WTC11 (cell line): ENCODE data around the gene ZC2HC1B. TPM values are rescaled to one million over a fixed set of nuclear protein-coding genes. Genes with fewer than 3 reads are reported as not detected.
"Not testable (repeated sequence)": the region's sequence is repeated elsewhere in the genome, so short reads cannot be mapped to it uniquely, and the experiment has no call there.

Source experiments
- ATAC-seq: fragments of 200-7000 bp; cut with Tn5 transposase; 2 replicates; pipeline ENCODE4 v1.10.0; 2021; ENCODE audit warnings: mild to moderate bottlenecking, moderate library complexity
- CTCF ChIA-PET: fragments of 300-600 bp; sonication (Branson Sonifier 250); formaldehyde crosslinking; loops from one replicate; lab custom pipeline; 2021; ENCODE audit warnings: antibody characterized with exemption; lab: Charles Lee
- POLR2A ChIA-PET: fragments of 350-600 bp; sonication (Branson Sonifier 250); formaldehyde crosslinking; loops from one replicate; lab custom pipeline; 2021; ENCODE audit warnings: antibody characterized with exemption; lab: Charles Lee
- DNase-seq: peaks from one replicate; pipeline ENCODE4 v3.0.0; 2021; ENCODE audit warnings: low spot score
- H3K27ac Mint-ChIP-seq: 2 replicates; pipeline ENCODE4 v1.8.0; 2021; ENCODE audit warnings: mixed read lengths
- H3K27me3 Mint-ChIP-seq: 2 replicates; pipeline ENCODE4 v1.8.0; 2021; ENCODE audit warnings: low read depth, mild to moderate bottlenecking, moderate library complexity, mixed read lengths
- H3K36me3 Mint-ChIP-seq: 2 replicates; pipeline ENCODE4 v1.8.0; 2021; ENCODE audit warnings: mixed read lengths
- H3K4me1 Mint-ChIP-seq: 2 replicates; pipeline ENCODE4 v1.8.0; 2022; ENCODE audit warnings: mixed read lengths
- H3K4me3 Mint-ChIP-seq: 2 replicates; pipeline ENCODE4 v1.8.0; 2021; ENCODE audit warnings: mild to moderate bottlenecking, moderate library complexity, mixed read lengths
- H3K9me3 Mint-ChIP-seq: 2 replicates; pipeline ENCODE4 v1.8.0; 2021; ENCODE audit warnings: mixed read lengths
- CREB1 ChIP-seq: sonication (generic); formaldehyde crosslinking; IDR thresholded peaks from 2 replicates; pipeline ENCODE4 v1.8.0; 2023; ENCODE audit warnings: mild to moderate bottlenecking, missing genetic modification reagents
- E2F5 ChIP-seq: sonication (generic); formaldehyde crosslinking; IDR thresholded peaks from 2 replicates; pipeline ENCODE4 v1.8.1; 2022; ENCODE audit warnings: mild to moderate bottlenecking, moderate library complexity, missing genetic modification reagents
- ELF4 ChIP-seq: sonication (generic); formaldehyde crosslinking; IDR thresholded peaks from 2 replicates; pipeline ENCODE4 v1.8.1; 2022; ENCODE audit warnings: low read depth, mild to moderate bottlenecking, moderate library complexity, missing genetic modification reagents
- FOXK1 ChIP-seq: sonication (generic); formaldehyde crosslinking; IDR thresholded peaks from 2 replicates; pipeline ENCODE4 v1.8.0; 2022; ENCODE audit warnings: mild to moderate bottlenecking, moderate library complexity, missing genetic modification reagents
- IRF2 ChIP-seq: sonication (generic); formaldehyde crosslinking; IDR thresholded peaks from 2 replicates; pipeline ENCODE4 v1.8.0; 2022; ENCODE audit warnings: low read depth, missing genetic modification reagents, borderline replicate concordance
- JAZF1 ChIP-seq: fragments of 250-450 bp; sonication (Bioruptor Pico); IDR thresholded peaks from 2 replicates; pipeline ENCODE4 v1.9.0; 2021; ENCODE audit warnings: moderate library complexity, mild to moderate bottlenecking, inconsistent platforms
- NFATC4 ChIP-seq: fragments of 250-450 bp; sonication (Bioruptor Pico); IDR thresholded peaks from 2 replicates; pipeline ENCODE4 v1.9.0; 2021; ENCODE audit warnings: mild to moderate bottlenecking
- NFYB ChIP-seq: sonication (generic); formaldehyde crosslinking; conservative IDR thresholded peaks from 2 replicates; pipeline ENCODE4 v1.8.0; 2022; ENCODE audit warnings: low read depth, missing genetic modification reagents
- NR3C1 ChIP-seq: sonication (generic); formaldehyde crosslinking; conservative IDR thresholded peaks from 2 replicates; pipeline ENCODE4 v1.8.1; 2023; ENCODE audit warnings: low read depth, mild to moderate bottlenecking, missing genetic modification reagents
- ZMAT4 ChIP-seq: fragments of 250-450 bp; sonication (Bioruptor Pico); IDR thresholded peaks from 2 replicates; pipeline ENCODE4 v1.9.0; 2021; ENCODE audit warnings: mild to moderate bottlenecking
- ZNF317 ChIP-seq: sonication (generic); formaldehyde crosslinking; IDR thresholded peaks from 2 replicates; pipeline ENCODE4 v1.8.1; 2023; ENCODE audit warnings: low read depth, mild to moderate bottlenecking, moderate library complexity, missing genetic modification reagents, borderline replicate concordance
- ZNF416 ChIP-seq: fragments of 250-450 bp; sonication (Bioruptor Pico); IDR thresholded peaks from 2 replicates; pipeline ENCODE4 v1.9.0; 2021; ENCODE audit warnings: mild to moderate bottlenecking, inconsistent platforms
- ZNF532 ChIP-seq: fragments of 250-450 bp; sonication (Bioruptor Pico); IDR thresholded peaks from 2 replicates; pipeline ENCODE4 v1.9.0; 2021; ENCODE audit warnings: mild to moderate bottlenecking, borderline replicate concordance
- total RNA-seq: library from RNA; stranded (reverse); gene quantifications from 3 replicates; pipeline ENCODE4 v1.2.3, GENCODE V29; 2021
- TF ChIP-seq, protein P1 (sequence below): fragments of 250-450 bp; sonication (Bioruptor Pico); IDR thresholded peaks from 2 replicates; pipeline ENCODE4 v1.9.0; 2021; ENCODE audit warnings: moderate library complexity, mild to moderate bottlenecking, inconsistent platforms, borderline replicate concordance

ZC2HC1B gene
- total RNA-seq, 1 experiment from 2014 or later, result not detected

DNA sequence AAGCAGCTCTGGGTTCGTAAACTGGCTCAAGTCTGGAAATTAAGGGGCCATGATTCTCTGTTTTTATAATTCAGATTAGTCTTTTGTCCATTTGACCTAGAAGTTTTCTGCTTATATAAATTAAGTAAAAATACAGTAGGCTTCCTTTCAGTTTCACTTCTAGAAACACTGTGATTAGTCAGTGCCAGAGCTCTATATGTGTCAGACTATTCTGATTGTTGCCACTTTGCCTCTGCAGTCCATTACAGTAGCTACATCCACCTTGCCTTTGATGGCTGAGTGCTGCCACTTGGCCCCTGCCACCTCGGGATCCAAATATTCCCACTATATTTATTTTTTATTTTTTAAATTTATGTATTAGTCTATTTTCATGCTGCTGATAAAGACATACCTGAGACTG, 7.9 kb downstream of the ZC2HC1B start:
- ChIA-PET CTCF (no interaction called here), POLR2A (no interaction called here)
- TF ChIP-seq ELF4, result no peak
- TF ChIP-seq NFYB (CRISPR knock-in tag), result no peak
- Mint-ChIP-seq H3K36me3 (peaks cover 17% of the 10 kb centered on the region), H3K27ac (no peak overlapping the region), H3K9me3 (peaks cover 70% of the 10 kb centered on the region), H3K4me1 (no peaks in the 10 kb centered on the region), H3K27me3 (no peaks in the 10 kb centered on the region; the same call in 1 of the 2 replicates), H3K4me3 (no peak overlapping the region)
- DNase-seq, result no peak
- no peak for ATAC-seq

DNA sequence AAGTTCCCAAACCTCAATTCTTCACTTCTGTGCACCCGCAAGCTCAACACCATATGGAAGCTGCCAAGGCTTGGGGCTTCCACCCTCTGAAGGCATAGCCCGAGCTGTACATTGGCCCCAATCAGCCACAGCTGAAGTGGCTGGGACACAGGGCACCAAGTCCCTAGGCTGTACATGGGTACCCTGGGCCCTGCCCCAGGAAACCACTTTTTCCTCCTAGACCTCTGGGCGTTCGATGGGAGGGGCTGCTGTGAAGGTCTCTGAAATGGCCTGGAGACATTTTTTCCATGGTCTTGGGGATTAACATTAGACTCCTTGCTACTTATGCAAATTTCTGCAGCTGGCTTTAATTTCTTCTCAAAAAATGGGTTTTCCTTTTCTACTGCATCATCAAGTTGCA, 9.3 kb downstream of the ZC2HC1B start:
- POLR2A ChIA-PET, DNase-seq, H3K27ac Mint-ChIP-seq, ATAC-seq, H3K4me3 Mint-ChIP-seq, H3K4me1 Mint-ChIP-seq, CTCF ChIA-PET, H3K27me3 Mint-ChIP-seq: not testable (repeated sequence)
- H3K9me3 Mint-ChIP-seq, result peaks cover 70% of the 10 kb centered on the region
- peaks cover 13% of the 10 kb centered on the region for H3K36me3 Mint-ChIP-seq

- ATAC-seq, H3K27me3 Mint-ChIP-seq, H3K4me1 Mint-ChIP-seq, CTCF ChIA-PET, H3K4me3 Mint-ChIP-seq, H3K27ac Mint-ChIP-seq, POLR2A ChIA-PET, DNase-seq: not testable (repeated sequence)
- Mint-ChIP-seq H3K9me3 (peaks cover 71% of the 10 kb centered on the region), H3K36me3 (peaks cover 11% of the 10 kb centered on the region)
Observed at GRCh38 chr6:143874503-143874902, 10.2 kb downstream of the ZC2HC1B start.

DNA sequence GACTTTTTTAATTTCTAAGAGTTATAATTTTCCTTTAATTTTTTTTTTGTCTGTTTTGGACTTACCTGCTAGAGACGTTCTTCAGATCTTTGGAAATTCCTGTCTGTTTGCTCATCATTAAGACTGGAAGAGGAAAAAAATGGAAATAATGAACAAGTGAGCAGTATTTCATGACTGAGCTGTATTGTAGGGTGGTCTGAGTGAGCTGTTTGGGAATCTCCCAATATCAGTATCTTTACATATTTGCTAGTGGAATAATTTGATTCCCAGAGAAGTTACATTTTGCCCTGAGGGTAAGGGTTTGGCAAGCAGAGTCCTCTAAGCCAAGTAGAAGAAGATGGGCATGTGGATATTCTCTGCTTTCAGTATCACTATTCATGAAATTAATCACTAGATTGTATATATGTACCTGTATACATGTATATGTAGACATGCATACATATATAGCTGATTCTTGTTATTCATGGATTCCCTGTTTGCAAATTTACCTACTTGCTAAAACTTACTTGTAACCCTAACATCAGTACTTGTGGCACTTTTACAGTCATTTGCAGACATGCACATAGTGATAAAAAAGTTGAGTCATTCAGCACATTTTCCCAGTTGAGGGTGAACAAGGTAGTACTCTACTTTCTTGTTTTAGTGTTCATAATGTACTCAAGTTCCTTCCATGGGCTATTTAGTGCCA, 13.5 kb downstream of the ZC2HC1B start:
- Mint-ChIP-seq H3K4me3 (no peak overlapping the region), H3K27ac (no peak overlapping the region), H3K27me3 (no peaks in the 10 kb centered on the region; the same call in 1 of the 2 replicates), H3K4me1 (no peaks in the 10 kb centered on the region), H3K9me3 (peaks cover 57% of the 10 kb centered on the region), H3K36me3 (peaks cover 9% of the 10 kb centered on the region)
- POLR2A ChIA-PET, result interaction anchor here (0.6 kb wide), 1 partner anchor 16 kb away, joined by 3 read pairs; no protein-coding TSS in a partner anchor
- CTCF ChIA-PET, result no interaction called here
- no peak for DNase-seq
- TF ChIP-seq CREB1 (CRISPR knock-in tag) (no peak), E2F5 (no peak), ELF4 (no peak), ZMAT4 (CRISPR knock-in tag) (no peak), IRF2 (CRISPR knock-in tag) (no peak), ZNF317 (CRISPR knock-in tag) (no peak), ZNF416 (CRISPR knock-in tag) (no peak), ZNF532 (CRISPR knock-in tag) (no peak), JAZF1 (CRISPR knock-in tag) (no peak), FOXK1 (no peak), NFATC4 (CRISPR knock-in tag) (no peak), NR3C1 (no peak)
- TF ChIP-seq, protein P1, sequence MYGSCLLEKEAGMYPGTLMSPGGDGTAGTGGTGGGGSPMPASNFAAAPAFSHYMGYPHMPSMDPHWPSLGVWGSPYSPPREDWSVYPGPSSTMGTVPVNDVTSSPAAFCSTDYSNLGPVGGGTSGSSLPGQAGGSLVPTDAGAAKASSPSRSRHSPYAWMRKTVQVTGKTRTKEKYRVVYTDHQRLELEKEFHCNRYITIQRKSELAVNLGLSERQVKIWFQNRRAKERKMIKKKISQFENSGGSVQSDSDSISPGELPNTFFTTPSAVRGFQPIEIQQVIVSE (CRISPR knock-in tag), result no peak
- ATAC-seq, result no peak
